ENCODE measurements around the gene IRF5. TPM values are rescaled to one million over a fixed set of nuclear protein-coding genes. Genes with fewer than 3 reads are reported as not detected.
A peak's percentile ranks its signal among the peaks of the same experiment; 100 is the strongest.

Gene IRF5
- total RNA-seq, 1 experiment from 2014 or later = 1.2 TPM

DNA sequence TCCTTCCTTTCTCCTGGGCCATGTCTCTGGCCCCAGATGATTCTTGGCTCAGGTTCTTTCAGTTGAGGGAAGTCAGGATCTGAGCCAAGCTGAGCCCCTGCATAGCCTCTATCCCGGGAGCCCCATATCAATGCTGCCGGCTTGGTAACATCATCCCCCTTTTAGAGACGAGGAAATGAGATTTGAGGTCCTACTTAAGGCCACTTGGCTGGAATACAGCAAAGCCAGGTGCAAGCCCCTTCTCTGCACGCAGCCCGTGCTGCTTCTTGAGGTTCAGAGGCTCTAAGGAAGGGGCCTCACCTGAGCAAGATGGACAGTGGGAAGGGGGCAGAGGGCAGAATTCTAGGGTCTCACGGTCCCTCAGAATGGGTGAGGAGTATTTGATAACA lies 2.4 kb upstream of the IRF5 start:
- BruUV-seq (replicated peaks) = no TSS peak
- Histone ChIP-seq H3K27me3 (replicated peaks; ENCODE audit: control insufficient read depth, insufficient read depth, low read length) (no peaks in the 10 kb centered on the region), H3K4me1 (peaks cover 8% of the 10 kb centered on the region), H3K9me3 (no peaks in the 10 kb centered on the region), H3K4me3 (ENCODE audit: low read depth, low read length) (no peak overlapping the region), H3K36me3 (ENCODE audit: control insufficient read depth, insufficient read depth, low read length) (no peaks in the 10 kb centered on the region)
- POLR2A ChIA-PET = no interaction called here
- CTCF ChIA-PET = no interaction called here
- H3K36me3 Mint-ChIP-seq (ENCODE audit: insufficient read depth, unreplicated experiment) = no peaks in the 10 kb centered on the region
- H3K4me3 Mint-ChIP-seq (ENCODE audit: unreplicated experiment) = no peak overlapping the region
- H3K4me1 Mint-ChIP-seq (ENCODE audit: low read depth, unreplicated experiment) = peaks cover 14% of the 10 kb centered on the region
- intact Hi-C loops (cut with micrococcal nuclease; ENCODE audit: unreplicated experiment) = no loop called here
- no peak for DNase-seq
- peaks cover 8% of the 10 kb centered on the region for H3K27me3 Mint-ChIP-seq (ENCODE audit: insufficient read depth, unreplicated experiment)
- H3K9me3 Mint-ChIP-seq (ENCODE audit: unreplicated experiment) = no peaks in the 10 kb centered on the region
- TF ChIP-seq, protein P1, sequence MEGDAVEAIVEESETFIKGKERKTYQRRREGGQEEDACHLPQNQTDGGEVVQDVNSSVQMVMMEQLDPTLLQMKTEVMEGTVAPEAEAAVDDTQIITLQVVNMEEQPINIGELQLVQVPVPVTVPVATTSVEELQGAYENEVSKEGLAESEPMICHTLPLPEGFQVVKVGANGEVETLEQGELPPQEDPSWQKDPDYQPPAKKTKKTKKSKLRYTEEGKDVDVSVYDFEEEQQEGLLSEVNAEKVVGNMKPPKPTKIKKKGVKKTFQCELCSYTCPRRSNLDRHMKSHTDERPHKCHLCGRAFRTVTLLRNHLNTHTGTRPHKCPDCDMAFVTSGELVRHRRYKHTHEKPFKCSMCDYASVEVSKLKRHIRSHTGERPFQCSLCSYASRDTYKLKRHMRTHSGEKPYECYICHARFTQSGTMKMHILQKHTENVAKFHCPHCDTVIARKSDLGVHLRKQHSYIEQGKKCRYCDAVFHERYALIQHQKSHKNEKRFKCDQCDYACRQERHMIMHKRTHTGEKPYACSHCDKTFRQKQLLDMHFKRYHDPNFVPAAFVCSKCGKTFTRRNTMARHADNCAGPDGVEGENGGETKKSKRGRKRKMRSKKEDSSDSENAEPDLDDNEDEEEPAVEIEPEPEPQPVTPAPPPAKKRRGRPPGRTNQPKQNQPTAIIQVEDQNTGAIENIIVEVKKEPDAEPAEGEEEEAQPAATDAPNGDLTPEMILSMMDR (IDR thresholded peaks at IDR 0.05; ENCODE audit: insufficient read depth in 1 of 2, low read depth in 1 of 2, low read length in 1 of 2, severe bottlenecking in 1 of 2, unreplicated experiment in 1 of 2) = no peak
- H3K27ac Mint-ChIP-seq (ENCODE audit: unreplicated experiment) = no peak overlapping the region

DNA sequence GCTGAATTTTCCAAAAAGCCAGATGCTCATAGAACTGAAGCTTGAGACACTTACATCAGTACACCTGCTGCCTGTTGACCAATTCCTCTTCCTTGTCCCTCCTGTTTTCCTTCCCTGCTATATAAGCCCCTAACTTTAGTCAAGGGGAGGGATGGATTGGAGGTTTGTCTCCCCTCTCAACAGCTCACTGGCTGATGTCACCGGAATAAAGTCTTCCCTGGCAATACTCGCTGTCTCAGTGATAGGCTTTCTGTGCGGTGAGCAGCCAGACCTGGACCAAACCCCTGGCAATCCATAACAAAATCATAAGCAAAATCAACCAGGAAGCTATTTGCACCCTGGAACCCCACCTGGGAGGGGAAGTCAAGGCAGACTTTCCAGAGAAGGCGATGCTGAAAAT lies 929 bp upstream of the IRF5 start:
- no peaks in the 10 kb centered on the region for H3K9me3 ChIP-seq
- BruUV-seq (replicated peaks) = no TSS peak
- H3K4me1 ChIP-seq = peaks cover 8% of the 10 kb centered on the region
- Mint-ChIP-seq H3K27ac (ENCODE audit: unreplicated experiment) (no peak overlapping the region), H3K36me3 (ENCODE audit: insufficient read depth, unreplicated experiment) (peaks cover 6% of the 10 kb centered on the region), H3K9me3 (ENCODE audit: unreplicated experiment) (no peaks in the 10 kb centered on the region), H3K4me3 (ENCODE audit: unreplicated experiment) (peak overlapping the region; percentile 68), H3K27me3 (ENCODE audit: insufficient read depth, unreplicated experiment) (peaks cover 8% of the 10 kb centered on the region), H3K4me1 (ENCODE audit: low read depth, unreplicated experiment) (peaks cover 14% of the 10 kb centered on the region)
- H3K27me3 ChIP-seq (replicated peaks; ENCODE audit: control insufficient read depth, insufficient read depth, low read length) = no peaks in the 10 kb centered on the region
- intact Hi-C loops (cut with micrococcal nuclease; ENCODE audit: unreplicated experiment) = no loop called here
- no peak for DNase-seq
- POLR2A ChIA-PET = no interaction called here
- TF ChIP-seq, protein P1 (IDR thresholded peaks at IDR 0.05; ENCODE audit: insufficient read depth in 1 of 2, low read depth in 1 of 2, low read length in 1 of 2, severe bottlenecking in 1 of 2, unreplicated experiment in 1 of 2) = no peak
- CTCF ChIA-PET = no interaction called here
- H3K4me3 ChIP-seq (ENCODE audit: low read depth, low read length) = no peak overlapping the region
- no peaks in the 10 kb centered on the region for H3K36me3 ChIP-seq (ENCODE audit: control insufficient read depth, insufficient read depth, low read length)

DNA sequence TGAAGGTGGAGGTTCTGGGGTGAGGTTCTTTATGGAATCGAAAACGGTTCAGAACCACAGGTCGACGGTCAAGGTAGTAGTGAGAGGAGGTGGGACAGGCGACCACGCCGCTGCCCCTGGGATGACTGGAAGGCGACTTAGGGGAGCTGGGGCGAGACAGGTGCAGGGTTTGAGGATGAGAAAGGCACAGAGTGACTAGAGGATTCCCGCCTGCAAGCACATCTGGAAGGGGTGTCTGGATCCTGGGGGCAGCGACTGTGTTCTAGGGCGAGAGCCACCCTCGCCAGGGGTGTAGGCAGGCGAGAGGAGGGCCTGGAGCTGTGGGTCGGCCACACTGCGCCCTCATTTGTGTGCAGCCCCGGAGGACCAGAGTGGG lies 468 bp upstream of the IRF5 start:
- CTCF ChIA-PET = no interaction called here
- Mint-ChIP-seq H3K27me3 (ENCODE audit: insufficient read depth, unreplicated experiment) (peaks cover 8% of the 10 kb centered on the region), H3K36me3 (ENCODE audit: insufficient read depth, unreplicated experiment) (peaks cover 6% of the 10 kb centered on the region), H3K27ac (ENCODE audit: unreplicated experiment) (no peak overlapping the region), H3K4me1 (ENCODE audit: low read depth, unreplicated experiment) (peaks cover 14% of the 10 kb centered on the region), H3K4me3 (ENCODE audit: unreplicated experiment) (peak overlapping the region; percentile 68), H3K9me3 (ENCODE audit: unreplicated experiment) (no peaks in the 10 kb centered on the region)
- POLR2A ChIA-PET = no interaction called here
- Histone ChIP-seq H3K36me3 (ENCODE audit: control insufficient read depth, insufficient read depth, low read length) (no peaks in the 10 kb centered on the region), H3K9me3 (no peaks in the 10 kb centered on the region), H3K27me3 (replicated peaks; ENCODE audit: control insufficient read depth, insufficient read depth, low read length) (no peaks in the 10 kb centered on the region), H3K4me3 (ENCODE audit: low read depth, low read length) (no peak overlapping the region; the same call in none of the 2 replicates), H3K4me1 (peaks cover 8% of the 10 kb centered on the region)
- no TSS peak for BruUV-seq (replicated peaks)
- TF ChIP-seq, protein P1 (IDR thresholded peaks at IDR 0.05; ENCODE audit: insufficient read depth in 1 of 2, low read depth in 1 of 2, low read length in 1 of 2, severe bottlenecking in 1 of 2, unreplicated experiment in 1 of 2) = no peak
- DNase-seq = no peak
- intact Hi-C loops (cut with micrococcal nuclease; ENCODE audit: unreplicated experiment) = no loop called here

Data from Caco-2 (cell line).